Tibial artery (tissue), 4 donors: ENCODE results near the gene CCR5.

ENCODE experiments used
- DNase-seq, 2 donors: peaks; one replicate each; pipeline ENCODE4 v3.0.0-alpha.2; 2019
- H3K27ac ChIP-seq, 2 donors: fragments of 200-600 bp; sonication (generic) in 1 of 2; 1 replicate in 1 of 2; 2 replicates in 1 of 2; pipeline ENCODE4 v1.5.1; 2018 to 2019; ENCODE audit warnings: mild to moderate bottlenecking in 1 of 2
- H3K27me3 ChIP-seq, 2 donors: fragments of 200-600 bp; sonication (generic) in 1 of 2; one replicate each; pipeline versions ENCODE4 v1.5.1 to v1.6.0; 2016 to 2019
- H3K36me3 ChIP-seq, 3 donors: fragments of 200-600 bp; sonication (generic) in 2 of 3; one replicate each; pipeline ENCODE4 v1.5.1; 2016 to 2019; ENCODE audit warnings: mild to moderate bottlenecking in 2 of 3
- H3K4me1 ChIP-seq, 4 donors: fragments of 200-600 bp; sonication (generic) in 2 of 4; 1 replicate in 3 of 4; 2 replicates in 1 of 4; pipeline ENCODE4 v1.5.1; 2016 to 2019
- H3K4me3 ChIP-seq, 2 donors: fragments of 200-600 bp; sonication (generic) in 1 of 2; 1 replicate in 1 of 2; 2 replicates in 1 of 2; pipeline ENCODE4 v1.5.1; 2018 to 2019; ENCODE audit warnings: mild to moderate bottlenecking in 2 of 2
- H3K9me3 ChIP-seq, 3 donors: fragments of 200-600 bp; sonication (generic) in 1 of 3; one replicate each; pipeline ENCODE4 v1.5.1; 2016 to 2019
- CTCF ChIP-seq, 2 experiments: fragments of 200-600 bp in 1 of 2; fragments of 450-650 bp in 1 of 2; IDR thresholded peaks; one replicate each; pipeline ENCODE4 v1.5.1; 2017 to 2019; ENCODE audit warnings: antibody characterized with exemption in 2 of 2, mild to moderate bottlenecking in 1 of 2, moderate library complexity in 1 of 2
- intact Hi-C: fragments of 100-400 bp; cut with DNase I; formaldehyde crosslinking; loops from one replicate; pipeline ENCODE4 v1.15.0; 2023; ENCODE audit warnings: low total_unique reads

CCR5 gene

GRCh38 chr3:46348823-46349482 is 21.8 kb upstream of the CCR5 start:
- H3K36me3 ChIP-seq: no peaks in the 10 kb centered on the region
- intact Hi-C loops: no loop called here

GRCh38 chr3:46349484-46350261 is 21.1 kb upstream of the CCR5 start:
- Histone ChIP-seq H3K4me1 (no peaks in the 10 kb centered on the region), H3K4me3 (no peak overlapping the region), H3K36me3 (no peaks in the 10 kb centered on the region), H3K27ac (no peak overlapping the region), H3K27me3 (peaks cover 0 to 9% of the 10 kb centered on the region in 2 donors), H3K9me3 (no peaks in the 10 kb centered on the region)
- no peak for DNase-seq
- no peak for TF ChIP-seq CTCF (IDR thresholded peaks at IDR 0.05)
- intact Hi-C loops: no loop called here

More at GRCh38 chr3:46348823-46349482, 21.8 kb upstream of the CCR5 start:
- Histone ChIP-seq H3K9me3 (no peaks in the 10 kb centered on the region), H3K4me1 (no peaks in the 10 kb centered on the region), H3K27me3 (peaks cover 0 to 9% of the 10 kb centered on the region in 2 donors), H3K27ac (no peak overlapping the region), H3K4me3 (no peak overlapping the region)
- TF ChIP-seq CTCF (IDR thresholded peaks at IDR 0.05): no peak
- DNase-seq: no peak

- no peak for DNase-seq
- no peak for TF ChIP-seq CTCF (IDR thresholded peaks at IDR 0.05)
- no peak overlapping the region for H3K27ac ChIP-seq
- H3K4me1 ChIP-seq: no peaks in the 10 kb centered on the region
- peaks cover 0 to 9% of the 10 kb centered on the region in 2 donors for H3K27me3 ChIP-seq
- H3K9me3 ChIP-seq: no peaks in the 10 kb centered on the region
- intact Hi-C loops: no loop called here
- no peak overlapping the region for H3K4me3 ChIP-seq
- no peaks in the 10 kb centered on the region for H3K36me3 ChIP-seq
These were observed 20.5 kb upstream of the CCR5 start for GRCh38 chr3:46350262-46350565.

- DNase-seq: no peak
- Histone ChIP-seq H3K27me3 (peaks cover 0 to 9% of the 10 kb centered on the region in 2 donors), H3K27ac (no peak overlapping the region), H3K36me3 (no peaks in the 10 kb centered on the region), H3K9me3 (no peaks in the 10 kb centered on the region), H3K4me1 (no peaks in the 10 kb centered on the region), H3K4me3 (no peak overlapping the region)
- no peak for TF ChIP-seq CTCF (IDR thresholded peaks at IDR 0.05)
- intact Hi-C loops: no loop called here
These were observed 19.1 kb upstream of the CCR5 start for GRCh38 chr3:46351646-46352045.

GRCh38 chr3:46353090-46353489 is 17.7 kb upstream of the CCR5 start:
- H3K36me3 ChIP-seq: no peaks in the 10 kb centered on the region
- DNase-seq: no peak
- TF ChIP-seq CTCF (IDR thresholded peaks at IDR 0.05): no peak
- H3K4me3 ChIP-seq: no peak overlapping the region
- no peaks in the 10 kb centered on the region for H3K4me1 ChIP-seq
- H3K27me3 ChIP-seq: peaks cover 0 to 9% of the 10 kb centered on the region in 2 donors
- no peaks in the 10 kb centered on the region for H3K9me3 ChIP-seq
- H3K27ac ChIP-seq: no peak overlapping the region
- intact Hi-C loops: no loop called here
